GM12801 (cell line): ENCODE data around the gene PLA2G4E.

Source experiments
- TF ChIP-seq, protein P1 (sequence below): IDR thresholded peaks from one replicate; pipeline ENCODE4 v1.5.1; 2011; ENCODE audit warnings: control low read depth; ENCODE audit not compliant: insufficient read length; ENCODE audit errors: extremely low read depth

PLA2G4E gene

DNA sequence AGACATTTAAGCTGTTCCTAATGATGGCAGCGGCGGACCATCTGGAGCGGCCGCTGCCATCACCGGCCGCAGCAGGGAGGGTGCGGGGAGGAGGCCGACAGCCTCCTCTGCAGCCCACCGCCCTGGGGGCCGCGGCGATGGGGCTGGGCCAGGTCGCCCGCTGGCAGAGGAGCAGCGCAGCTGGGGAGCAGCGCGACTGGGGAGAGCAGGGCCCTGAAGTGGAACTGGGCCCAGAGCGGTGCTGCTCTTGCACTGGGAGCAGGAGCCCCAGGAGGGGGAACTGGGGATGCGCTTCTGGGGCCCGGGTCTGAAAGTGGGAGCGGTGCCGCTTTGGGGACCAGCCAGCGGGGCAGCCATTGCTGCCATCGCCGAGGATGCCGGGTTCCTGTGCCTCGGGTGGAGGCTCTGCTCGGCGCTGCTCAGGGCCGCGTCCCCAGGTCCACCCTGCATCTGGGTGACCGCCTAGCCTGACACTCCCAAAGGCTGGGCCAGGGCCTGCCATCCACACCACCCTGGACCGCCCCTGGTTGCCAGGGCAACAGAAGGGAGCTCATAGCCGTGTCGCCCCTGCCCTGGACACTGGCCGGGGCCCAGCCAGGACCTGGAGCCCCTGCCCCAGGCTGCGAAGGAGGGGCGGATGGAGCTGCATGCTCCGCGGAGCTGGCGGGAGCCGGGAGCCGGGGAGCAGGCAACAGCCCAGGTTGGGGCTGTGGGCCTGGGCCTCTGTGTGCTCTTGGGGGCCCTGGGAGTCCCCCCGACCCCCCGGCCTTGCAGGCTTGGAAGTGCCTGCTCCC, 15.5 kb upstream of the PLA2G4E start:
- TF ChIP-seq, protein P1, sequence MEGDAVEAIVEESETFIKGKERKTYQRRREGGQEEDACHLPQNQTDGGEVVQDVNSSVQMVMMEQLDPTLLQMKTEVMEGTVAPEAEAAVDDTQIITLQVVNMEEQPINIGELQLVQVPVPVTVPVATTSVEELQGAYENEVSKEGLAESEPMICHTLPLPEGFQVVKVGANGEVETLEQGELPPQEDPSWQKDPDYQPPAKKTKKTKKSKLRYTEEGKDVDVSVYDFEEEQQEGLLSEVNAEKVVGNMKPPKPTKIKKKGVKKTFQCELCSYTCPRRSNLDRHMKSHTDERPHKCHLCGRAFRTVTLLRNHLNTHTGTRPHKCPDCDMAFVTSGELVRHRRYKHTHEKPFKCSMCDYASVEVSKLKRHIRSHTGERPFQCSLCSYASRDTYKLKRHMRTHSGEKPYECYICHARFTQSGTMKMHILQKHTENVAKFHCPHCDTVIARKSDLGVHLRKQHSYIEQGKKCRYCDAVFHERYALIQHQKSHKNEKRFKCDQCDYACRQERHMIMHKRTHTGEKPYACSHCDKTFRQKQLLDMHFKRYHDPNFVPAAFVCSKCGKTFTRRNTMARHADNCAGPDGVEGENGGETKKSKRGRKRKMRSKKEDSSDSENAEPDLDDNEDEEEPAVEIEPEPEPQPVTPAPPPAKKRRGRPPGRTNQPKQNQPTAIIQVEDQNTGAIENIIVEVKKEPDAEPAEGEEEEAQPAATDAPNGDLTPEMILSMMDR, result no peak

DNA sequence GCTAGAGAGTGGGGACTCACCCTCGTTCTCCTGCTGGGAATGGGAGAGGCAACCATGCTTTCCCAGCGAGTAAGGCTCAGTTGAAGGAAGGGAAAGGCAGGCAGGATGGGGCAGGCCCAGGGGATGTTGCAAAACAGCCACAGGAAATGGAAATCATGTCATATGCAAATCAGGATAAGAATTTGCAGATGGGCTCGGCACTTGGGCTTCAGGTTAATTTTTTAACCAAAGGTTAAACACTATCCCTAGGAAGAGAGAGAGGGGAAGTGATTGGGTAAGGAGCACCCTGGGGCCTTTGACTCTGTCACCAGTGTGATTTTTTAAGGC, 14.6 kb upstream of the PLA2G4E start:
- TF ChIP-seq, protein P1, result no peak

DNA sequence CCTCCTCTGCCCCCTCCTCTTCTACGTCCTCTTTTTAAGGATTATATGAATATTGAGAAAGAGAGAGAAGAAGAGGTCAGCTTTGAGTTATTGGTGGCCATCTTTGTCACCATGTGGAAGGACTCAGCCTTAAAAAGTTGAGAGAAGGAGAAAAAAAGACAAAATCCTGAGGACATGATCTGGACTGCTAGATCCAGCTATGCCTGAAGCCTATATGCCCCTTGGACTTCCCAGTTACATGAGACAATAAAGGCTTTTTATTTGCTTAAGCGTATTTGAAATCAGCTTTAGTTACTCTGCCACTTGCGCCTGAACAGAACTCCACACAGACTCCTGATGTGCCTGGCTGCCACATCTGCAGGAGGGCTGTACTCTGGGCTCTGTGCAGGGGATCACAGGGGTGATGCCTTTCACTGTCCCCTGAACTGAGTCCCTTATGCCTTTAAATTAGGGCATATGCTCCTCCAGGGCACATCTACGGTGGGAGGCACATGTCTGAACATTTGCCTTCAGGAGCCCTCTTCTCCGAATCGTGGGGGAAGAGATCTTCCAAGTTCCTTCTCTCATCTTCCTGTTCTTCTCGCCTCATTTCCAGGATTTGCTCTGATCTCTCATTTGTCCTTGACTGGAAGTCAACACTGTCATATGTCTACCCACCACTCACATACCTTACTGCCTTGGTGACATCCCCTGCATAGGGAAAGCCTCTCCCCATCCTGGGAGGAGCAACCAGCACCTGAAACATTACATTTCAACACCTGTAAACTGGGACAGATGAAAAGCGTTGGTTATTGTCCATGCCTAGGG, 14.0 kb upstream of the PLA2G4E start:
- TF ChIP-seq, protein P1, result no peak

DNA sequence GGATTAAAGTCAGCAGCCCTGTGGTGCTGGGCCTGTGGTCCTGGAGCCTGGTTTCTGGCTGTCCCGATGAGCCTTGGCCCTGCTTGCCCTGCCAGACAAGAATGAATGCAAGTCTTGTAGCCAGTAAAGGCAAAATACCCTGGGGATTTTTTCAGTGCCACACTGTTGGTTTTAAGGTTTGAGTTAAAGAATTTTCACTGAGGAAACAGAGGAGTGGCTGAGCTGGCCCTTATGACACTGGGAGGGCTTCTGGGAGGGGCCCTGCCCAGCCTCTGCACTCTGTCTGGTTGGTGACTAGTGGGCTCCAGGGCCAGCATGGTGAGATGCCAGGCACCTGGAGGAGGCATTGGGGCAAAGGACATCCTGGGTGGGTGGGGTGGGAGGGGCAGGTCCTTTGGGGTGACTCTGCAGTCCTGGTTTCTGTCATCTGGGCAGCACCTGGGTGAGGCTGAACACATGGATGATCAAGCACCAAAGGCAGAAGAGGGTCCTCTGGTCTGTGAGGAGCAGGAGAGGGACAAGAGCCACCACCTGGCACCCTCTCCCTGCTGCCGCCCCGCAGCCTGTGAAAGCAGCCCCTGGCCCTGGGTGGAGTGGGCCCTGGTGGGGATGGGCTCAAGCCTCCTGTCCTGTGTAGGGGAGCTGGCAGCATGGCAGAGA, 12.5 kb upstream of the PLA2G4E start:
- TF ChIP-seq, protein P1, result no peak

DNA sequence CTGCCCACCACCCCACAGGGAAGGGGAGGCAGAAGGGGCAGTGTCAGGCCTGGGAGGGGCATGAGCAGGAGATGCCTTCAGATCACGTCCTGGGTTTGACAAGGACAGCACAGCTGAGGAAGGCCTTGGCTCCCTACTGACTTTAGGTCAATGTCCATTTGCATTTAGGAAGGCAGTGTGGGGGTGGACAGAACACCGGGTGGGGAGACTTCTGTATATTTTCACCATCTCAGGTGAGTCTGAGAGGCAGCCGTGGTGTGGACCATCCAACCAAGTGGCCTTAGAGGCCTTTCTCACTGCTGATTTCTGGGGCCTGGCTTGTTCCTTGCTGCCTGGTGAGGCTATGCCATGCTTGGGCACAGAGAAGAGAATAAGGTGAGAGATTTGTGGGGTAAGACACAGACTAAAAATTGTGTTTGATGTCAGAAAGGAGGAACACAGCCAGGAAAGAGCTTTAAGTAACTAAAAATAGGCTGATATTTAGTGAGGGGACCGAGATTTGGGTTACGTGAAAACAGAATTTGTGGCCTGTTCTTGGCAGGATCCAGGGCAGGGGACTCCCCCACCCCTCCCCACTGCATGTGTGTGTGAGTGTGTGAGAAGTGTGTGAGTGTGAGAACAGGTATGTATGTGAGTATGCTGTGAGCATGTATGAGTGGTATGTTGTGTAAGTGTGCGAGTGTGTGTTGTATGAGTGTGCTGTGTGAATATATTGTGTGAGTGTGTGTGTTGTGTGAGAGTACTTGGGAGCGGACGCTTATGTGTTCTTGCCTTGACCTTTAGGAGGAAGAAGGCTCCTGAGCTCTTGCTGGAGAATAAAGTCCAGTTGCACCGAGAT, 11.8 kb upstream of the PLA2G4E start:
- TF ChIP-seq, protein P1, result no peak

DNA sequence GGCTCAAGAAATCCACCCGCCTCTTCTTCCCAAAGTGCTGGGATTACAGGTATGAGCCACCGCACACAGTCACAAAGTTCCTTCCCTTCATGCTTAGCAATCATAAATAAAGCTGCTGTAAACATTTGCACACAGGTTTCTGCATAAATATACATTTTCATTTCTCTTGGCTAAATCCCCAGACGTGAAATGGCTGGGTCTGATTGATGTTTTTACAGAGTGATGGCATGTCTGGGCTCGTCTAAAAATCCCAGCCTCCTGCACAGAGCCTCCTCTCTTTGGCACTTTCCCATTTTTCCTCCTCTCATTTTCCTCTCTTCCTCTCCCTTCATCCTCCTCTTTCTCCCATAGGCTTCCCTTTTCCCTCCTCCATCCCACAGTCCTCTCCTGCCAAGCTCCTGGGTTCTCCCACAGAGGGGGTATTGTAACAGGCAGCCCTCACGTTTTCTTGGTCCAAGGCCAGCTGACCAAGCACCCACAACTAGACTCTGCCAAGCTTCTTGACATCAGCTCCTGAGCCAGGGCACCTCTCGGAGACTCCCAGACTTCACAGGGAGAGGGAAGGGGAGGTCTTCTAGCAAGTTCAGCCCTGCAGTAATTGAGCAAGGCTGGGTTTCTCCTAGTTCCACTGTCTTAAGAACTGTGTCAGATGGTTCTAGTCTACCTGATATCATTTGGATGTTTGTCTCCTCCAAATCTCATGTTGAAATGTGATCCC, 10.5 kb upstream of the PLA2G4E start:
- TF ChIP-seq, protein P1, result no peak
